SK-N-SH (cell line): ENCODE results near the gene CNDP2. TPM values are rescaled to one million over a fixed set of nuclear protein-coding genes. Genes with fewer than 3 reads are reported as not detected.

ENCODE experiments used
- CTCF ChIA-PET: fragments of 300-600, 350-600 bp; formaldehyde crosslinking; extraction: SDS; loops from one replicate; lab custom pipeline; 2021; lab: Yijun Ruan, JAX
- POLR2A ChIA-PET: fragments of 350-600 bp; sonication (Branson Sonifier 250); formaldehyde crosslinking; extraction: SDS; loops from one replicate; lab custom pipeline; 2020; ENCODE audit warnings: antibody characterized with exemption, inconsistent platforms; lab: Yijun Ruan, JAX
- DNase-seq: peaks from one replicate; pipeline ENCODE4 v3.0.0; 2012
- H2AFZ ChIP-seq: fragments of 200-600 bp; sonication (generic); 2 replicates; pipeline ENCODE4 v1.8.1; 2016; ENCODE audit warnings: antibody characterized with exemption, mild to moderate bottlenecking, low read depth
- H3F3A ChIP-seq: fragments of 200-600 bp; sonication (generic); replicated peaks from 2 replicates; pipeline ENCODE3; 2016; ENCODE audit warnings: antibody characterized with exemption, mild to moderate bottlenecking; ENCODE audit not compliant: insufficient read depth
- H3K27ac ChIP-seq, 2 experiments: fragments of 200-500 bp in 1 of 2; fragments of 200-600 bp in 1 of 2; sonication (Bioruptor generic) in 1 of 2; sonication (generic), shearing (Covaris generic) in 1 of 2; 2 replicates each; pipeline versions ENCODE4 v1.5.1 to v1.6.1; 2014 to 2016; ENCODE audit warnings: low read depth in 2 of 2, inconsistent platforms in 1 of 2, low read length in 1 of 2, mild to moderate bottlenecking in 1 of 2, mixed read lengths in 1 of 2
- H3K27me3 ChIP-seq: fragments of 200-600 bp; sonication (generic), shearing (Covaris generic); 2 replicates; pipeline ENCODE4 v1.6.1; 2016; ENCODE audit warnings: mixed run types; ENCODE audit not compliant: insufficient read depth
- H3K36me3 ChIP-seq, 2 experiments: fragments of 200-500 bp in 1 of 2; fragments of 200-600 bp in 1 of 2; sonication (Bioruptor generic) in 1 of 2; sonication (generic) in 1 of 2; replicated peaks in 1 of 2; 2 replicates each; pipeline versions ENCODE3 to v1.5.1; 2014 to 2016; ENCODE audit warnings: low read length in 1 of 2, mild to moderate bottlenecking in 1 of 2; ENCODE audit not compliant: insufficient read depth in 2 of 2, control insufficient read depth in 1 of 2
- H3K4me1 ChIP-seq, 2 experiments: fragments of 200-500 bp in 1 of 2; fragments of 200-600 bp in 1 of 2; sonication (Bioruptor generic) in 1 of 2; sonication (generic), shearing (Covaris generic) in 1 of 2; 2 replicates each; pipeline versions ENCODE4 v1.5.1 to v1.6.1; 2014 to 2016; ENCODE audit warnings: low read depth in 1 of 2, low read length in 1 of 2, mixed run types in 1 of 2; ENCODE audit not compliant: insufficient read depth in 2 of 2, control insufficient read depth in 1 of 2
- H3K4me2 ChIP-seq: fragments of 200-600 bp; sonication (generic), shearing (Covaris generic); 2 replicates; pipeline ENCODE4 v1.6.1; 2017; ENCODE audit warnings: mixed run types
- H3K4me3 ChIP-seq, 2 experiments: fragments of 200-500 bp in 1 of 2; fragments of 200-600 bp in 1 of 2; sonication (Bioruptor generic) in 1 of 2; sonication (generic), shearing (Covaris generic) in 1 of 2; 2 replicates each; pipeline versions ENCODE4 v1.5.1 to v1.8.1; 2014 to 2016; ENCODE audit warnings: low read depth in 2 of 2, inconsistent platforms in 1 of 2, low read length in 1 of 2, mild to moderate bottlenecking in 1 of 2, mixed read lengths in 1 of 2, moderate library complexity in 1 of 2
- H3K79me2 ChIP-seq: fragments of 200-600 bp; sonication (generic); 2 replicates; pipeline ENCODE4 v1.8.1; 2017; ENCODE audit warnings: mild to moderate bottlenecking; ENCODE audit not compliant: insufficient read depth
- H3K9ac ChIP-seq: fragments of 200-600 bp; sonication (generic); 2 replicates; pipeline ENCODE4 v1.6.1; 2017; ENCODE audit warnings: mixed run types
- H3K9me2 ChIP-seq: fragments of 200-600 bp; sonication (generic); 2 replicates; pipeline ENCODE4 v1.6.1; 2017; ENCODE audit warnings: mixed run types
- H3K9me3 ChIP-seq: fragments of 200-600 bp; sonication (generic); 2 replicates; pipeline ENCODE4 v1.6.1; 2017; ENCODE audit warnings: mixed run types, mild to moderate bottlenecking, moderate library complexity
- H4K20me1 ChIP-seq: fragments of 200-600 bp; sonication (generic); 2 replicates; pipeline ENCODE4 v1.6.1; 2017; ENCODE audit warnings: mild to moderate bottlenecking, mixed run types; ENCODE audit not compliant: insufficient read depth
- CTCF ChIP-seq: fragments of 200-600 bp; sonication (generic); IDR thresholded peaks from 2 replicates; pipeline ENCODE4 v1.6.1; 2017; ENCODE audit warnings: antibody characterized with exemption, mild to moderate bottlenecking, moderate library complexity
- FOSL2 ChIP-seq: IDR thresholded peaks from 2 replicates; pipeline ENCODE4 v1.4.0; 2012; ENCODE audit warnings: low read depth, mild to moderate bottlenecking, moderate library complexity, borderline replicate concordance
- FOXJ3 ChIP-seq: sonication (generic); formaldehyde crosslinking; IDR thresholded peaks from 2 replicates; pipeline ENCODE4 v1.5.1; 2020; ENCODE audit warnings: mild to moderate bottlenecking, missing genetic modification reagents
- FOXM1 ChIP-seq: IDR thresholded peaks from 2 replicates; pipeline ENCODE4 v1.4.0; 2012; ENCODE audit warnings: low read depth, mild to moderate bottlenecking
- GATA2 ChIP-seq: sonication (generic); formaldehyde crosslinking; IDR thresholded peaks from 2 replicates; pipeline ENCODE4 v1.5.0; 2020; ENCODE audit warnings: mild to moderate bottlenecking, missing genetic modification reagents
- MAX ChIP-seq: IDR thresholded peaks from 2 replicates; pipeline ENCODE4 v1.4.0; 2012; ENCODE audit warnings: low read depth
- MEF2A ChIP-seq: IDR thresholded peaks from 2 replicates; pipeline ENCODE4 v1.4.0; 2012; ENCODE audit warnings: low read depth, borderline replicate concordance
- NFIC ChIP-seq: IDR thresholded peaks from 2 replicates; pipeline ENCODE4 v1.4.0; 2012; ENCODE audit warnings: borderline replicate concordance
- PBX3 ChIP-seq: IDR thresholded peaks from 2 replicates; pipeline ENCODE4; 2012
- RAD21 ChIP-seq: IDR thresholded peaks from 2 replicates; pipeline ENCODE4 v1.6.1; 2012; ENCODE audit warnings: mild to moderate bottlenecking, low read length
- RCOR1 ChIP-seq: fragments of 150-350 bp; IDR thresholded peaks from 2 replicates; pipeline ENCODE4 v1.6.1; 2017; ENCODE audit warnings: antibody characterized with exemption, low read length
- SIN3A ChIP-seq: IDR thresholded peaks from 2 replicates; pipeline ENCODE4 v1.6.1; 2012; ENCODE audit warnings: low read depth, mild to moderate bottlenecking, low read length, moderate library complexity, borderline replicate concordance
- SMC3 ChIP-seq: IDR thresholded peaks from 2 replicates; pipeline ENCODE4 v1.6.1; 2012; ENCODE audit warnings: low read depth, low read length, improper control_type of control experiment
- TCF12 ChIP-seq: IDR thresholded peaks from 2 replicates; pipeline ENCODE4 v1.4.0; 2012
- TEAD4 ChIP-seq: IDR thresholded peaks from 2 replicates; pipeline ENCODE4 v1.4.0; 2012; ENCODE audit warnings: mild to moderate bottlenecking, borderline replicate concordance; ENCODE audit not compliant: insufficient read depth
- USF1 ChIP-seq: IDR thresholded peaks from 2 replicates; pipeline ENCODE4 v1.4.0; 2012; ENCODE audit warnings: low read depth, borderline replicate concordance
- YY1 ChIP-seq: IDR thresholded peaks from 2 replicates; pipeline ENCODE4 v1.4.0; 2012; ENCODE audit warnings: low read depth, mild to moderate bottlenecking
- ZBTB33 ChIP-seq: IDR thresholded peaks from 2 replicates; pipeline ENCODE4 v1.4.0; 2012; ENCODE audit warnings: low read depth, borderline replicate concordance
- WGBS: methylation state at CpG from one replicate; pipeline ENCODE4 v1.1.6; 2017; ENCODE audit warnings: low lambda C conversion rate; 5-methylcytosine and 5-hydroxymethylcytosine counted together
- polyA plus RNA-seq, 3 experiments: library from polyadenylated mRNA; depleted of rRNA; stranded (reverse); fragments of >200 nt; gene quantifications; 2 replicates each; pipeline ENCODE4 v1.2.3, GENCODE V29; 2012

The CNDP2 gene
- polyA plus RNA-seq, 1 of the 3 experiments (the other 2 are of a cell fraction): 78.5 TPM

GRCh38 chr18:74446631-74447403, 49.3 kb upstream of the CNDP2 start (continued):
- TF ChIP-seq RCOR1: no peak

GRCh38 chr18:74447404-74448152, 48.6 kb upstream of the CNDP2 start:
- Histone ChIP-seq H3K27me3 (peaks cover 93% of the 10 kb centered on the region), H3K4me2 (no peak overlapping the region), H3K9me2 (no peaks in the 10 kb centered on the region), H4K20me1 (no peaks in the 10 kb centered on the region), H3K9ac (no peak overlapping the region), H3K4me3 (no peak overlapping the region), H3K36me3 (no peaks in the 10 kb centered on the region), H3K79me2 (no peaks in the 10 kb centered on the region), H3F3A (no peaks in the 10 kb centered on the region), H3K9me3 (no peaks in the 10 kb centered on the region), H3K27ac (no peak overlapping the region), H3K4me1 (no peaks in the 10 kb centered on the region; a peak in 1 of 4 replicates), H2AFZ (no peak overlapping the region)
- no peak for TF ChIP-seq GATA2
- no peak for TF ChIP-seq CTCF
- TF ChIP-seq TEAD4: no peak
- TF ChIP-seq MAX: no peak
- TF ChIP-seq NFIC: no peak
- no peak for TF ChIP-seq TCF12
- TF ChIP-seq FOXJ3 (CRISPR knock-in tag): no peak
- TF ChIP-seq PBX3: no peak
- TF ChIP-seq USF1: no peak
- TF ChIP-seq SIN3A: no peak
- TF ChIP-seq MEF2A: no peak
- no peak for TF ChIP-seq FOXM1
- TF ChIP-seq FOSL2: no peak
- TF ChIP-seq ZBTB33: no peak
- no peak for TF ChIP-seq RAD21
- no peak for TF ChIP-seq SMC3
- no peak for TF ChIP-seq YY1
- ChIA-PET CTCF (interaction anchor here (1.3 kb wide), 1 partner anchor 12 kb away, joined by 5 read pairs; no protein-coding TSS in a partner anchor), POLR2A (no interaction called here)
- no peak for DNase-seq
- 25% methylated on average over 6 of the region's 16 CpGs for WGBS
